ENCODE measurements around the gene MACROD2. TPM values are rescaled to one million over a fixed set of nuclear protein-coding genes. Genes with fewer than 3 reads are reported as not detected.

MACROD2 gene
- total RNA-seq, 2 donors from 2014 or later: 0.95 to 4.2 TPM

- DNase-seq (ENCODE audit: low spot score) (no peak), ATAC-seq (ENCODE audit: insufficient number of reproducible peaks, low FRiP score, low read depth) (no peak)
- no peaks in the 10 kb centered on the region for H3K36me3 ChIP-seq
- H3K27ac ChIP-seq: no peak overlapping the region
- H3K9me3 ChIP-seq: no peaks in the 10 kb centered on the region
- no peaks in the 10 kb centered on the region for H3K27me3 ChIP-seq (replicated peaks; ENCODE audit: insufficient read depth)
- no peak for TF ChIP-seq CTCF (IDR thresholded peaks at IDR 0.05)
- H3K4me3 ChIP-seq: no peak overlapping the region
- H3K4me1 ChIP-seq (ENCODE audit: control insufficient read depth in 1 of 2, low read depth in 2 of 2): no peaks in the 10 kb centered on the region
These were observed 1306.8 kb downstream of the MACROD2 start for GRCh38 chr20:15302075-15302474.

- DNase-seq (ENCODE audit: low spot score) (no peak), ATAC-seq (ENCODE audit: insufficient number of reproducible peaks, low FRiP score, low read depth) (no peak)
- H3K4me1 ChIP-seq (ENCODE audit: control insufficient read depth in 1 of 2, low read depth in 2 of 2): no peaks in the 10 kb centered on the region
- H3K4me3 ChIP-seq: no peak overlapping the region
- H3K36me3 ChIP-seq: no peaks in the 10 kb centered on the region
- no peaks in the 10 kb centered on the region for H3K27me3 ChIP-seq (replicated peaks; ENCODE audit: insufficient read depth)
- H3K9me3 ChIP-seq: no peaks in the 10 kb centered on the region
- no peak overlapping the region for H3K27ac ChIP-seq
- no peak for TF ChIP-seq CTCF (IDR thresholded peaks at IDR 0.05)
These were observed 1315.0 kb downstream of the MACROD2 start for GRCh38 chr20:15310361-15310760.

GRCh38 chr20:15316556-15316955 is 1321.2 kb downstream of the MACROD2 start:
- Histone ChIP-seq H3K36me3 (no peaks in the 10 kb centered on the region), H3K9me3 (no peaks in the 10 kb centered on the region), H3K4me1 (ENCODE audit: control insufficient read depth in 1 of 2, low read depth in 2 of 2) (no peaks in the 10 kb centered on the region), H3K27me3 (replicated peaks; ENCODE audit: insufficient read depth) (no peaks in the 10 kb centered on the region), H3K4me3 (no peak overlapping the region), H3K27ac (no peak overlapping the region)
- ATAC-seq (ENCODE audit: insufficient number of reproducible peaks, low FRiP score, low read depth): no peak
- TF ChIP-seq CTCF (IDR thresholded peaks at IDR 0.05): no peak
- DNase-seq (ENCODE audit: low spot score): no peak

- DNase-seq (ENCODE audit: low spot score) (no peak), ATAC-seq (ENCODE audit: insufficient number of reproducible peaks, low FRiP score, low read depth) (no peak)
- no peak overlapping the region for H3K4me3 ChIP-seq
- no peaks in the 10 kb centered on the region for H3K9me3 ChIP-seq
- no peaks in the 10 kb centered on the region for H3K27me3 ChIP-seq (replicated peaks; ENCODE audit: insufficient read depth)
- TF ChIP-seq CTCF (IDR thresholded peaks at IDR 0.05): no peak
- H3K27ac ChIP-seq: no peak overlapping the region
- H3K36me3 ChIP-seq: no peaks in the 10 kb centered on the region
- H3K4me1 ChIP-seq (ENCODE audit: control insufficient read depth in 1 of 2, low read depth in 2 of 2): no peaks in the 10 kb centered on the region
These were observed 1322.4 kb downstream of the MACROD2 start for GRCh38 chr20:15317546-15318232.

GRCh38 chr20:15318682-15319081 is 1323.4 kb downstream of the MACROD2 start:
- H3K36me3 ChIP-seq: no peaks in the 10 kb centered on the region
- DNase-seq (ENCODE audit: low spot score) (no peak), ATAC-seq (ENCODE audit: insufficient number of reproducible peaks, low FRiP score, low read depth) (no peak)
- no peaks in the 10 kb centered on the region for H3K4me1 ChIP-seq (ENCODE audit: control insufficient read depth in 1 of 2, low read depth in 2 of 2)
- H3K27ac ChIP-seq: no peak overlapping the region
- no peaks in the 10 kb centered on the region for H3K9me3 ChIP-seq
- H3K27me3 ChIP-seq (replicated peaks; ENCODE audit: insufficient read depth): no peaks in the 10 kb centered on the region
- no peak for TF ChIP-seq CTCF (IDR thresholded peaks at IDR 0.05)
- no peak overlapping the region for H3K4me3 ChIP-seq
